ENCODE measurements around the gene FMNL3. TPM values are rescaled to one million over a fixed set of nuclear protein-coding genes. Genes with fewer than 3 reads are reported as not detected.
A peak's percentile ranks its signal among the peaks of the same experiment; 100 is the strongest.
"Not testable (repeated sequence)": the region's sequence is repeated elsewhere in the genome, so short reads cannot be mapped to it uniquely, and the experiment has no call there.

The FMNL3 gene
- 19.8 TPM for total RNA-seq
- long read RNA-seq, full-length matches to known transcripts = 1 of 10 reads
- long read RNA-seq, partial matches to known transcripts = 0 of 10 reads
- long read RNA-seq, other reads (novel, unspliced or antisense) = 9 of 10 reads

GRCh38 chr12:49707128-49707811 is at the start of gene FMNL3:
TSS of gene FMNL3 (minus strand) at chr12:49707405. CDS start at chr12:49707180, 225 bp downstream.
- peak; percentile 99 for DNase-seq (ENCODE audit: low spot score)
- intact Hi-C loops (cut with DNase I) = loop anchor here (1.0 to 2.0 kb wide), 2 partner anchors 32 to 63 kb away; no protein-coding TSS in a partner anchor

DNA sequence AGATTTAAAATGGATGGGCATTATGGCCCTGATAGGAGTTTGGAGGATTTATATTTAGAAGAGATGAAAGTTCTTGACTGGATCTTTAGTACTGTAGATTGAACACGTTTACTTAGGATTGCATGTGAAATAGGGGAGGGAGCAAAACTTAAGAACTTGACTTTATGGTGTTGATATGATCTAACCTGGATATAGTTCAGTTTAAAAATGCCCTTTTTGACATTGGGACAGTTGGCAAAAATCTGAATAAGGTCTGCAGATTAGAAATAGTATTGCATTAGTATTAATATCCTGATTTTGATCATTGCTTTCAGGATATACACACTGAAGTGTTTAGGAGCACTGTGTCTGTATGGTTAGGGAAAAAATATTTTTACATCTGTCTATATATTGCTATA is 43.8 kb upstream of the FMNL3 start:
- intact Hi-C loops (cut with DNase I) = no loop called here
- DNase-seq (ENCODE audit: low spot score) = no peak

- intact Hi-C loops (cut with DNase I) = no loop called here
- no peak for DNase-seq (ENCODE audit: low spot score)
These were observed 43.1 kb upstream of the FMNL3 start for GRCh38 chr12:49750027-49750995.

DNA sequence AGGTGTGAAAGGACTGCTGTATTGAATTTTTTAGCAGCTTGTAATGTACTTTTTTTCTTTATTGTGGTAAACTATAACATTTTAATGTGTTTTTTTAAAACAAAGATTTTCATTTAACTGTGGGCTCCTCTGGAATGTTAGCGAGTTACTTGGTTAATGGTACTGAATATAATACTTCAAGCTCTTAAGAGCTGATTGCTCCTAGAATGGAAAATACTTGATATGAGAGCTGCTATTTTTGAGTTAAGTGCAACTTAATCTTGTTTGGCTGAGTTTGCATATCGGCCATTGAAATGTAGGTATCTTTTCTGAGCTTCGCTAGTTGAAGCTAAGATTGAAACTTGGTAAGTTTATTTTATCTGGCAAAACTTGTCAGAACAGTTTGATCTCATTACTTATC is 41.6 kb upstream of the FMNL3 start:
- intact Hi-C loops (cut with DNase I) = no loop called here
- no peak for DNase-seq (ENCODE audit: low spot score)

DNA sequence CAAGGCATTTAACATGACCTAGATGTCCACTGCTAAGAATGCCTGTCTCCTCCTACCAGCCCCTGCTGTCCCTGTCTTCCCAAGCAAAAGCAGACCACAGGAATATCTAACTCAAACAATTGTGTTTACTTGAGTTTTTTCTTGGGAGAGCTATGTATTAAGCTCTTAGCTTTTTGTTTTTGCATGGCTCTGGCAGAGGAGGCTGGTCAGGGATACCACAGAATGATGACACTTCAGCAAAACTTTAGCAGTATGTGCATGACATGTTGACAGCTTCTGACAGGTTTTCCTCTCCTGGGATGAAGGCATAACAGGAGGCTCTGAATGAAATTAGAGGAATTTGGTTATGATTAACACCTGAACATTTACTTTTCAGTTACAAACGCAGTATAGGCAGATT is 41.1 kb upstream of the FMNL3 start:
- intact Hi-C loops (cut with DNase I) = no loop called here
- no peak for DNase-seq (ENCODE audit: low spot score)

- intact Hi-C loops (cut with DNase I) = no loop called here
- no peak for DNase-seq (ENCODE audit: low spot score)
These were observed 37.2 kb upstream of the FMNL3 start for GRCh38 chr12:49744363-49744885.

GRCh38 chr12:49741882-49742620 is 34.8 kb upstream of the FMNL3 start:
- DNase-seq (ENCODE audit: low spot score) = peak; percentile 94
- intact Hi-C loops (cut with DNase I) = no loop called here

- intact Hi-C loops (cut with DNase I) = no loop called here
- DNase-seq (ENCODE audit: low spot score) = peak; percentile 100
These were observed 34.0 kb upstream of the FMNL3 start, which contains the start of gene TMBIM6 for GRCh38 chr12:49740930-49741881. TSS of gene TMBIM6 (plus strand) at chr12:49741557. CDS start at chr12:49752494, 10,937 bp downstream.

DNA sequence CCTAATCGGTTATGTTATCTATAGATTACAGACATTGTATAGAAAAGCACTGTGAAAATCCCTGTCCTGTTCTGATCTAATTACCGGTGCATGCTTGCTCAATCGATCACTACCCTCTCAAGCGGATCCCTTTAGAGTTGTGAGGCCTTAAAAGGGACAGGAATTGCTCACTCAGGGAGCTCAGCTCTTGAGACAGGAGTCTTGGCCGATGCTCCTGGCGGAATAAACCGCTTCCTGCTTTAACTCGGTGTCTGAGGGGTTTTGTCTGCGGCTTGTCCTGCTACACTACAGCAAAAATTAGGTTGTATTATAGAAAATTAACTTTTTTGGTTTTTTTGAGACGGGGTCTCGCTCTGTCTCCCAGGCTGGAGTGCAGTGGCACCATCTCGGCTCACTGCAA is 33.1 kb upstream of the FMNL3 start:
- intact Hi-C loops (cut with DNase I); DNase-seq (ENCODE audit: low spot score): not testable (repeated sequence)

DNA sequence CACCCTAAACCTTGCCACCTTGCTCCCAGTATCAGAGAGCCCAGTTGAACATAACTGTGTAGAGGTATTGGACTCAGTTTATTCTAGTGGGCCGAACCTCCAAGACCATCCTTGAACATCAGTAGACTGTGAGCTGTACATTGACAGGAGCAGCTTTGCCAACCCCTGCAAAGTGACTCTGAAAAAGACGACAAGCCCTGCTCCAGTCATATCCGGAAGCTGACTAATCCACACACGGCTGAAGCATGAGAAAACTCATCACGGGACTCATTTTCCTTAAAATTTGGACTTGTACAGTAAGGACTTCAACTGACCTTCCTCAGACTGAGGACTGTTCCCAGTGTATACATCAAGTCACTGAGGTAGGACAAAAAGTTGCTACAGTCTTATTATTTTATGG is 31.5 kb upstream of the FMNL3 start:
- DNase-seq (ENCODE audit: low spot score); intact Hi-C loops (cut with DNase I): not testable (repeated sequence)

DNA sequence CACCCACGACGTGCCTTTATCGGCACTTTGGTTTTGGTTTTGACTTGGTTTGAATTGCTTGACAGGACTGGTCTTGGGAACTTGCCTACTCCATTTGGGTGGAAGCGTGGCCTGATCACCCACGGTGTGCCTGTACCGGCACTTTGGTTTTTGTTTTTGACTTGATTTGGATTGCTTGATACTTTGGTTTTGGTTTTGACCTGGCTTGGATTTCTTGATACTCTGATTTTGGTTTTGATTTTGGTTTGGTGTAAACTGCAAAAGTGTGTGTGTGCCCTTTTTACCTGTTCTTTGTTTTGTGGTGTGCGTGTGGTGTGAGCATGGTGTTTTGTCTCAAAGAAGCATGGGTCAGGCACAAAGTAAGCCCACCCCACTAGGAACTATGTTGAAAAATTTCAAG is 27.7 kb upstream of the FMNL3 start:
- intact Hi-C loops (cut with DNase I); DNase-seq (ENCODE audit: low spot score): not testable (repeated sequence)

GRCh38 chr12:49733219-49734017 is 26.2 kb upstream of the FMNL3 start:
- intact Hi-C loops (cut with DNase I) = no loop called here

GRCh38 chr12:49730568-49731101 is 23.4 kb upstream of the FMNL3 start:
- no peak for DNase-seq (ENCODE audit: low spot score)
- intact Hi-C loops (cut with DNase I) = no loop called here

More at GRCh38 chr12:49733219-49734017, 26.2 kb upstream of the FMNL3 start:
- no peak for DNase-seq (ENCODE audit: low spot score)

- DNase-seq (ENCODE audit: low spot score) = no peak
- intact Hi-C loops (cut with DNase I) = no loop called here
These were observed 22.8 kb upstream of the FMNL3 start for GRCh38 chr12:49730050-49730449.

- intact Hi-C loops (cut with DNase I) = no loop called here
- no peak for DNase-seq (ENCODE audit: low spot score)
These were observed 21.2 kb upstream of the FMNL3 start for GRCh38 chr12:49728446-49728845.

DNA sequence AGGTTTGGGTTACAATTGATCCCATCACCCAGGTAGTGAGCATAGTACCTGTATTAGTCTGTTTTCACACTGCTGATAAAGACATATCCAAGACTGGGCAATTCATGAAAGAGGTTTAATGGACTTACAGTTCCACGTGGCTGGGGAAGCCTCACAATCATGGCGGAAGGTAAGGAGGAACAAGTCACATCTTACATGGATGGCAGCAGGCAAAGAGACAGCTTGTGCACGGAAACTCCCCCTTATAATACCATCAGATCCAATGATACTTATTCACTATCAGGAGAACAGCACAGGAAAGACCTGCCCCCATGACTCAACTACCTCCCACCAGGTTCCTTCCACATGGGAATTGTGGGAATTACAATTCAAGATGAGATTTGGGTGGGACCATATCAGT is 14.2 kb upstream of the FMNL3 start:
- DNase-seq (ENCODE audit: low spot score); intact Hi-C loops (cut with DNase I): not testable (repeated sequence)

GRCh38 chr12:49720214-49720613 is 13.0 kb upstream of the FMNL3 start:
- intact Hi-C loops (cut with DNase I) = no loop called here
- no peak for DNase-seq (ENCODE audit: low spot score)

All from cardiac septum (tissue), 1 donor.